Measurements from ENCODE around the gene CTTN. TPM values are rescaled to one million over a fixed set of nuclear protein-coding genes. Genes with fewer than 3 reads are reported as not detected.

Gene CTTN
- total and polyA plus RNA-seq, 7 experiments from 2014 or later = 0.07 to 2.6 (median 1.8) TPM; not detected in 1

DNA sequence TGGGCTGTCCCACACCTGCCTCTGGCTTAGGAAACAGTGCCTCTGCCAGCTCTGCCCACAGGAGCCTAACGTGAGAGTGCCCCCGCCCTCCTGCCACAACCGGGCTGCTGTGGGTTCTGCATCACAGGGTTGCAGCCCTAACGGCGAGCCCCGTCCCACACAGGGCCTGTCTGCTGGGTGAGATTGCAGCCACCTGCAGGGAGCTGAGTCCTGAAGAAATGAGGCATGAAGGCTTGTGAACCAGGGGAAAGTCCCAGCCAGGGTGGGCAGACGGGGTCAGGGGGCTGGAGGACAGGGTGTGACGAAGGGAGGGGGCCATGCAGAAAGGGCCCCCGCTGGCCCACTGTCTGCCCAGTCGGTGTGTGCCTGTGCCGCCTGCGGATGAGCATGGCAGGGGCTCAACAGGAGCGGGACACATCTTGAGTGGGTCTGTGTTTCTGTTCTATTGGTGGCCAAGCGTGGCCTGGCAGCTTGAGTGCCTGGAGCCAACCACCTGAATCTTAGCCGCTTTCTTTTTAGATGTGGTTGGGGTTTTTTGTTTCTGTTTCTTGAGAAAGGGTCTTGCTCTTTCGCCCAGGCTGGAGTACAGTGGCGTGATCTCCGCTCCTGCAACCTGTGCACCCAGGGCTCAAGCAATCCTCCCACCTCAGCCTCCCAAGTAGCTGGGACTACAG is 38.9 kb downstream of the CTTN start:
- Histone ChIP-seq H3K4me3 (ENCODE audit: low read length) (no peak overlapping the region), H3K9me3 (ENCODE audit: control insufficient read depth in 2 of 3, low read length in 3 of 3) (no peaks in the 10 kb centered on the region), H3K27ac (ENCODE audit: low read depth, low read length) (no peak overlapping the region), H3K27me3 (ENCODE audit: control insufficient read depth in 2 of 2, insufficient read depth in 2 of 2, low read length in 2 of 2) (no peaks in the 10 kb centered on the region), H3K4me1 (ENCODE audit: control insufficient read depth in 2 of 2, insufficient read depth in 2 of 2, low read length in 2 of 2) (no peaks in the 10 kb centered on the region), H3K36me3 (ENCODE audit: control insufficient read depth in 2 of 3, insufficient read depth in 3 of 3, low read length in 3 of 3) (no peaks in the 10 kb centered on the region)
- peaks cover 0 to 4% (median 0%) of the 10 kb centered on the region in 5 donors for H3K36me3 Mint-ChIP-seq
- ChIA-PET CTCF (no interaction called here), POLR2A (no interaction called here)
- H3K27ac Mint-ChIP-seq = no peak overlapping the region
- no peaks in the 10 kb centered on the region for H3K4me1 Mint-ChIP-seq
- peaks cover 0 to 18% (median 6%) of the 10 kb centered on the region in 5 donors for H3K27me3 Mint-ChIP-seq
- intact Hi-C loops (cut with micrococcal nuclease) = no loop called here
- DNase-seq (no peak), ATAC-seq (no peak)
- no peak overlapping the region for H3K4me3 Mint-ChIP-seq
- H3K9me3 Mint-ChIP-seq = no peaks in the 10 kb centered on the region

DNA sequence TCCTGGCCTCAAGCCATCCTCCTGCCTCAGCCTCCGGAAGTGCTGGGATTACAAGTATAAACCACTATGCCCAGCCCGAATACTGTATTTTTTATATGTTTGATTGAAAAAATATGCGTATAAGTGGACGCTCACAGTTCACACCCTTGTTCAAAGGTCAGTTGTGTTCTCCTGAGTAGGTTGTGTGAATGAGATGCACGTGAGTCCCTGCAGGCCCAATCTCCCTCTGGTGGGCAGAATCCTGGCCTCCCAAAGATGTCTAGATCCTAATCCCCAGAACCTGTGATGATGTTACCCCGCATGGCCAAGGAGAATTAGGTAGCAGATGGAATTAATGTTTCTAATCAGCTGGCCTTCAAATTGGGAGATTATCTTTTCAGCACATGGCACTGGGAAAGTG is 41.9 kb downstream of the CTTN start:
- Histone ChIP-seq H3K4me1 (ENCODE audit: control insufficient read depth in 2 of 2, insufficient read depth in 2 of 2, low read length in 2 of 2) (no peaks in the 10 kb centered on the region), H3K36me3 (ENCODE audit: control insufficient read depth in 2 of 3, insufficient read depth in 3 of 3, low read length in 3 of 3) (no peaks in the 10 kb centered on the region), H3K4me3 (ENCODE audit: low read length) (no peak overlapping the region), H3K27ac (ENCODE audit: low read depth, low read length) (no peak overlapping the region), H3K27me3 (ENCODE audit: control insufficient read depth in 2 of 2, insufficient read depth in 2 of 2, low read length in 2 of 2) (no peaks in the 10 kb centered on the region), H3K9me3 (ENCODE audit: control insufficient read depth in 2 of 3, low read length in 3 of 3) (no peaks in the 10 kb centered on the region)
- no peak overlapping the region for H3K4me3 Mint-ChIP-seq
- ATAC-seq (no peak), DNase-seq (no peak)
- peaks cover 0 to 7% (median 0%) of the 10 kb centered on the region in 5 donors for H3K36me3 Mint-ChIP-seq
- ChIA-PET POLR2A (no interaction called here), CTCF (no interaction called here)
- intact Hi-C loops (cut with micrococcal nuclease) = no loop called here
- H3K4me1 Mint-ChIP-seq = no peaks in the 10 kb centered on the region
- peaks cover 0 to 22% (median 16%) of the 10 kb centered on the region in 5 donors for H3K27me3 Mint-ChIP-seq
- peaks cover 0 to 5% (median 0%) of the 10 kb centered on the region in 11 donors for H3K9me3 Mint-ChIP-seq
- H3K27ac Mint-ChIP-seq = no peak overlapping the region

DNA sequence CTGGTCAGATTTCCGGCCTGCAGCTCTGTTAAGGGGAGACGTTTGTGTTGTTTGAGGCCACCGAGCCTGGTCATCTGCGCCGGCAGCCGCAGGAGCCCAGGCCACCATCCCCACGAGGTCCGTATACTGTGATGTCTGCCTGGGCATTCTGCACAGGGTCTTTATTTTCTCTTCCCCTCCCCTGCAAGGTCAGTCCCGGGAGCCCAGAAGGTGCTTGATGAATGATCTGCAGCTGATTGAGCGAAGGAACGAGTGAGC is 45.4 kb downstream of the CTTN start:
- H3K36me3 ChIP-seq (ENCODE audit: control insufficient read depth in 2 of 3, insufficient read depth in 3 of 3, low read length in 3 of 3) = no peaks in the 10 kb centered on the region
- no peaks in the 10 kb centered on the region for H3K27me3 ChIP-seq (ENCODE audit: control insufficient read depth in 2 of 2, insufficient read depth in 2 of 2, low read length in 2 of 2)
- H3K4me3 Mint-ChIP-seq = no peak overlapping the region
- no peak overlapping the region for H3K4me3 ChIP-seq (ENCODE audit: low read length)
- H3K9me3 Mint-ChIP-seq = peaks cover 4 to 23% (median 11%) of the 10 kb centered on the region in 11 donors
- H3K27me3 Mint-ChIP-seq = peaks cover 0 to 36% (median 28%) of the 10 kb centered on the region in 5 donors
- DNase-seq (no peak), ATAC-seq (no peak)
- peaks cover 0 to 9% (median 0%) of the 10 kb centered on the region in 3 experiments for H3K9me3 ChIP-seq (ENCODE audit: control insufficient read depth in 2 of 3, low read length in 3 of 3)
- H3K4me1 Mint-ChIP-seq = no peaks in the 10 kb centered on the region
- ChIA-PET POLR2A (no interaction called here), CTCF (no interaction called here)
- no peak overlapping the region for H3K27ac Mint-ChIP-seq
- no peak overlapping the region for H3K27ac ChIP-seq (ENCODE audit: low read depth, low read length)
- peaks cover 0 to 9% (median 5%) of the 10 kb centered on the region in 5 donors for H3K36me3 Mint-ChIP-seq
- intact Hi-C loops (cut with micrococcal nuclease) = no loop called here
- no peaks in the 10 kb centered on the region for H3K4me1 ChIP-seq (ENCODE audit: control insufficient read depth in 2 of 2, insufficient read depth in 2 of 2, low read length in 2 of 2)

DNA sequence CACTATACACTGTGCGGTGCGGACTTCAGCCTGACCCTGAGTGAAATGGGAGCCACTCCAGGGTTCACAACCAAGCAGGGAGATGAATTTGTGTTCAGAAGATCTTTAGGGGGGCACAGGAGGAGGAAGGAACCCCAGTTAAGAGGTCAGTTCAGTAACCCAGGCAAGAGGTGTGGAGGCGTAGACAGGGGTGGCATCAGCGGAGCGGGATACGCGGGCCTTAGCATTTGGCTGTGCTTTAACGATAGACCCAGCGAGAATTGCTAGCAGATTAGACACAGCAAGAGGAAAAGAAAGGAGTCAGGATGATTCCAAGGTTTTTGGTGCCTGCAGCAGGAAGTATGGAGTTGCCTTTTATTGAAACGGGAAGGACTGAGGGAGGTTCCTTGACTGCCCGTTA is 46.8 kb downstream of the CTTN start:
- Mint-ChIP-seq H3K27ac (no peak overlapping the region), H3K4me1 (no peaks in the 10 kb centered on the region), H3K4me3 (no peak overlapping the region), H3K36me3 (peaks cover 3 to 19% (median 9%) of the 10 kb centered on the region in 5 donors), H3K9me3 (peaks cover 14 to 37% (median 25%) of the 10 kb centered on the region in 11 donors), H3K27me3 (peaks cover 0 to 33% (median 24%) of the 10 kb centered on the region in 5 donors)
- CTCF ChIA-PET = no interaction called here
- DNase-seq = no peak
- H3K36me3 ChIP-seq (ENCODE audit: control insufficient read depth in 2 of 3, insufficient read depth in 3 of 3, low read length in 3 of 3) = no peaks in the 10 kb centered on the region
- intact Hi-C loops (cut with micrococcal nuclease) = no loop called here
- no peak overlapping the region for H3K4me3 ChIP-seq (ENCODE audit: low read length)
- ATAC-seq = no peak
- H3K27ac ChIP-seq (ENCODE audit: low read depth, low read length) = no peak overlapping the region
- H3K9me3 ChIP-seq (ENCODE audit: control insufficient read depth in 2 of 3, low read length in 3 of 3) = peaks cover 0 to 23% (median 5%) of the 10 kb centered on the region in 3 experiments
- no peaks in the 10 kb centered on the region for H3K4me1 ChIP-seq (ENCODE audit: control insufficient read depth in 2 of 2, insufficient read depth in 2 of 2, low read length in 2 of 2)
- POLR2A ChIA-PET = no interaction called here
- no peaks in the 10 kb centered on the region for H3K27me3 ChIP-seq (ENCODE audit: control insufficient read depth in 2 of 2, insufficient read depth in 2 of 2, low read length in 2 of 2)

DNA sequence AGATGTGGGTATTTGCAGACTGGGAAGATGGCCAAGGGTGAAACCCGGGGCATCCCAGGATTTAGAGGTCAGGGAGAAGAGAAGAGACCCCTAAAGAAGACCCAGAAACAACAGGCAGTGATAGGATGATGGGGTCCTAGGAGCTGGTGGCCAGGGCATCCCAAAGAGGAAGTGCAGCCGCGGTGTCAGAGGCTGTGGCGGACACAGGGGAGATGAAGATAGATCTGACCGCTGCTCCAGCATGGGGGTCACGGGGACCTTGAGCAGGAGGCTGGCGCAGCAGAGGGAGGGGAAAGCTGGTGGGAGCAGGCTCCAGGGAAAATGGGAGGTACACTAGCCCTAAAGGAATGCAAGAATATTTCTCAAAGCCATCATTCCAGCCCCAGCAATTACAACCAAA is 47.3 kb downstream of the CTTN start:
- Mint-ChIP-seq H3K4me1 (no peaks in the 10 kb centered on the region), H3K27ac (no peak overlapping the region), H3K36me3 (peaks cover 3 to 19% (median 9%) of the 10 kb centered on the region in 5 donors), H3K27me3 (peaks cover 0 to 29% (median 20%) of the 10 kb centered on the region in 5 donors), H3K9me3 (peaks cover 19 to 42% (median 29%) of the 10 kb centered on the region in 11 donors), H3K4me3 (no peak overlapping the region)
- ATAC-seq (no peak), DNase-seq (no peak)
- H3K4me1 ChIP-seq (ENCODE audit: control insufficient read depth in 2 of 2, insufficient read depth in 2 of 2, low read length in 2 of 2) = no peaks in the 10 kb centered on the region
- H3K4me3 ChIP-seq (ENCODE audit: low read length) = no peak overlapping the region
- POLR2A ChIA-PET = no interaction called here
- no peaks in the 10 kb centered on the region for H3K36me3 ChIP-seq (ENCODE audit: control insufficient read depth in 2 of 3, insufficient read depth in 3 of 3, low read length in 3 of 3)
- H3K9me3 ChIP-seq (ENCODE audit: control insufficient read depth in 2 of 3, low read length in 3 of 3) = peaks cover 0 to 28% (median 5%) of the 10 kb centered on the region in 3 experiments
- CTCF ChIA-PET = no interaction called here
- intact Hi-C loops (cut with micrococcal nuclease) = no loop called here
- no peak overlapping the region for H3K27ac ChIP-seq (ENCODE audit: low read depth, low read length)
- H3K27me3 ChIP-seq (ENCODE audit: control insufficient read depth in 2 of 2, insufficient read depth in 2 of 2, low read length in 2 of 2) = no peaks in the 10 kb centered on the region

DNA sequence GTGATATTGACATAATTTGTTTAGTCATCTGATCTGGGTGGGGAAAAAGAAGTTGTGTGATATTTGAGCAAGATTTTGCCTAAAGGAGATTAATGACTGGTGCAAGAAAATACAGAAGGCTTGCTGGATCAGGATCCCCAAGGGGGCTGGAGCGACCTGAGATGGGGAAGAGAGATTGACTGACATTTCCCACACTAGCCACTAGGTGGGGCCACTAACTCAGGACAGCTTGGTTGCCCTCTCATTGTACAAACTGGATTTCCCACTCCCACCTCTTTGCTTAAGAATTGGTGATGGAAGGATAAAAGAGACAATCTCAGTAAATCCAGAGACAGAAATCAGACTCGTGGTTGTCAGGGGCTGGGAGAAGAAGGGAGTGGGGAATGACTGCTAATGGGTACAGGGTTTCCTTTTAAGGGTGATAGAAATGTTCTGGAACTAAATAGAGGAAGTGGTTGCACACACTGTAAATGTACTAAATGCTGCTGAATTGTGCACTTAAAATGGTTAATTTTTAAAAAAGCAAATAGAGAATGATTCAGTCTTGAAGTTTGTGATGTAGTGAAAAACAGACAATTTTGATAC is 50.7 kb downstream of the CTTN start:
- Mint-ChIP-seq H3K36me3 (peaks cover 3 to 19% (median 9%) of the 10 kb centered on the region in 5 donors), H3K4me1 (no peaks in the 10 kb centered on the region), H3K9me3 (peaks cover 19 to 61% (median 35%) of the 10 kb centered on the region in 11 donors), H3K27ac (no peak overlapping the region), H3K27me3 (peaks cover 0 to 23% (median 13%) of the 10 kb centered on the region in 5 donors), H3K4me3 (no peak overlapping the region)
- ChIA-PET POLR2A (no interaction called here), CTCF (no interaction called here)
- ATAC-seq = no peak
- peaks cover 0 to 30% (median 5%) of the 10 kb centered on the region in 3 experiments for H3K9me3 ChIP-seq (ENCODE audit: control insufficient read depth in 2 of 3, low read length in 3 of 3)
- no peak overlapping the region for H3K27ac ChIP-seq (ENCODE audit: low read depth, low read length)
- no peaks in the 10 kb centered on the region for H3K4me1 ChIP-seq (ENCODE audit: control insufficient read depth in 2 of 2, insufficient read depth in 2 of 2, low read length in 2 of 2)
- no peaks in the 10 kb centered on the region for H3K36me3 ChIP-seq (ENCODE audit: control insufficient read depth in 2 of 3, insufficient read depth in 3 of 3, low read length in 3 of 3)
- H3K4me3 ChIP-seq (ENCODE audit: low read length) = no peak overlapping the region
- no peaks in the 10 kb centered on the region for H3K27me3 ChIP-seq (ENCODE audit: control insufficient read depth in 2 of 2, insufficient read depth in 2 of 2, low read length in 2 of 2)
- no peak for DNase-seq
- intact Hi-C loops (cut with micrococcal nuclease) = no loop called here

All from naive thymus-derived CD4-positive, alpha-beta T cell (primary cell).